ENCODE results near the gene PCIF1. TPM values are rescaled to one million over a fixed set of nuclear protein-coding genes. Genes with fewer than 3 reads are reported as not detected.
"Not testable (repeated sequence)": the region's sequence is repeated elsewhere in the genome, so short reads cannot be mapped to it uniquely, and the experiment has no call there.

The PCIF1 gene
- total RNA-seq, 1 donor from 2014 or later = 29.3 TPM

- no peak for DNase-seq (ENCODE audit: low spot score)
These were observed 60.4 kb downstream of the PCIF1 start for GRCh38 chr20:45994761-45995493.

GRCh38 chr20:45995495-45996097 is 61.1 kb downstream of the PCIF1 start:
- DNase-seq (ENCODE audit: low spot score) = not testable (repeated sequence)

- DNase-seq (ENCODE audit: low spot score) = no peak
These were observed 62.7 kb downstream of the PCIF1 start for GRCh38 chr20:45997187-45997586.

Other genes with a start within 250 kb of the PCIF1 start
- gene WFDC13, start 232.6 kb upstream of the PCIF1 start, total RNA-seq = not detected
- 0.49 TPM for gene WFDC10B, start 229.7 kb upstream of the PCIF1 start, total RNA-seq
- not detected for gene SPINT4, start 212.3 kb upstream of the PCIF1 start, total RNA-seq
- gene WFDC3, start 142.8 kb upstream of the PCIF1 start, total RNA-seq = 1.8 TPM
- 26.4 TPM for gene DNTTIP1, start 142.7 kb upstream of the PCIF1 start, total RNA-seq
- 2.9 TPM for gene UBE2C, start 122.0 kb upstream of the PCIF1 start, total RNA-seq
- gene TNNC2, start 107.4 kb upstream of the PCIF1 start, total RNA-seq = 0.81 TPM
- 34.6 TPM for gene SNX21, start 100.9 kb upstream of the PCIF1 start, total RNA-seq
- 35.7 TPM for gene ACOT8, start 77.3 kb upstream of the PCIF1 start, total RNA-seq
- gene ZSWIM3, start 77.1 kb upstream of the PCIF1 start, total RNA-seq = 4.7 TPM
- gene ZSWIM1, start 53.5 kb upstream of the PCIF1 start, total RNA-seq = 14.6 TPM
- gene SPATA25, start 47.1 kb upstream of the PCIF1 start, total RNA-seq = 2.8 TPM
- gene NEURL2, start 43.5 kb upstream of the PCIF1 start, total RNA-seq = 5.9 TPM
- gene CTSA, start 43.3 kb upstream of the PCIF1 start, total RNA-seq = 153 TPM
- 111 TPM for gene PLTP, start 22.5 kb upstream of the PCIF1 start, total RNA-seq
- 19.4 TPM for gene ZNF335, start 37.5 kb downstream of the PCIF1 start, total RNA-seq
- gene MMP9, start 74.2 kb downstream of the PCIF1 start, total RNA-seq = 0.52 TPM
- gene SLC12A5, start 94.5 kb downstream of the PCIF1 start, total RNA-seq = 0.32 TPM
- gene NCOA5, start 155.3 kb downstream of the PCIF1 start, total RNA-seq = 27.0 TPM
- 15.8 TPM for gene CD40, start 183.6 kb downstream of the PCIF1 start, total RNA-seq